MV-4-11 (cell line): ENCODE measurements around the gene TACR1.
"Not testable (repeated sequence)": the region's sequence is repeated elsewhere in the genome, so short reads cannot be mapped to it uniquely, and the experiment has no call there.

Source experiments
- DNase-seq: peaks from one replicate; lab custom pipeline; 2025; lab: John Stamatoyannopoulos, UW

The TACR1 gene

GRCh38 chr2:75194184-75194868 lies 5.0 kb downstream of the TACR1 start:
- peak; percentile 30 for DNase-seq

- DNase-seq = no peak
These were observed 6.8 kb downstream of the TACR1 start for GRCh38 chr2:75192496-75192895.

GRCh38 chr2:75190271-75190990 lies 8.9 kb downstream of the TACR1 start:
- no peak for DNase-seq

- DNase-seq = no peak
These were observed 12.5 kb downstream of the TACR1 start for GRCh38 chr2:75186821-75187220.

- no peak for DNase-seq
These were observed 16.7 kb downstream of the TACR1 start for GRCh38 chr2:75182606-75183005.

- no peak for DNase-seq
These were observed 18.8 kb downstream of the TACR1 start for GRCh38 chr2:75180476-75180875.

- DNase-seq = no peak
These were observed 21.9 kb downstream of the TACR1 start for GRCh38 chr2:75177427-75177826.

GRCh38 chr2:75175456-75175855 lies 23.9 kb downstream of the TACR1 start:
- no peak for DNase-seq

- DNase-seq = no peak
These were observed 24.3 kb downstream of the TACR1 start for GRCh38 chr2:75174981-75175380.

- no peak for DNase-seq
These were observed 24.8 kb downstream of the TACR1 start for GRCh38 chr2:75174519-75174918.

GRCh38 chr2:75173740-75174139 lies 25.6 kb downstream of the TACR1 start:
- no peak for DNase-seq

- DNase-seq = not testable (repeated sequence)
These were observed 27.9 kb downstream of the TACR1 start for GRCh38 chr2:75171423-75171822.

GRCh38 chr2:75170889-75171288 lies 28.4 kb downstream of the TACR1 start:
- DNase-seq = no peak

GRCh38 chr2:75168186-75168585 lies 31.1 kb downstream of the TACR1 start:
- no peak for DNase-seq

GRCh38 chr2:75166491-75166890 lies 32.8 kb downstream of the TACR1 start:
- no peak for DNase-seq

GRCh38 chr2:75162897-75163296 lies 36.4 kb downstream of the TACR1 start:
- peak; percentile 84 for DNase-seq

GRCh38 chr2:75162259-75162658 lies 37.1 kb downstream of the TACR1 start:
- no peak for DNase-seq

- no peak for DNase-seq
These were observed 41.9 kb downstream of the TACR1 start for GRCh38 chr2:75157435-75157834.

- no peak for DNase-seq
These were observed 44.2 kb downstream of the TACR1 start for GRCh38 chr2:75155115-75155514.

GRCh38 chr2:75153221-75153620 lies 46.1 kb downstream of the TACR1 start:
- no peak for DNase-seq

- DNase-seq = not testable (repeated sequence)
These were observed 47.1 kb downstream of the TACR1 start for GRCh38 chr2:75152243-75152642.

GRCh38 chr2:75147884-75148283 lies 51.4 kb downstream of the TACR1 start:
- DNase-seq = not testable (repeated sequence)

GRCh38 chr2:75146606-75147332 lies 52.6 kb downstream of the TACR1 start:
- no peak for DNase-seq
